Measurements from ENCODE around the gene CDON. TPM values are rescaled to one million over a fixed set of nuclear protein-coding genes. Genes with fewer than 3 reads are reported as not detected.
A peak's percentile ranks its signal among the peaks of the same experiment; 100 is the strongest.

The CDON gene
- total RNA-seq, 1 donor, result 2.6 TPM

- DNase-seq (ENCODE audit: low read depth), result no peak
- H3K4me3 ChIP-seq (ENCODE audit: low read depth, low read length), result no peak overlapping the region
- TF ChIP-seq CTCF (IDR thresholded peaks at IDR 0.05; ENCODE audit: insufficient read depth, low read depth, low read length), result no peak
Observed at GRCh38 chr11:125975634-125976033, 87.0 kb downstream of the CDON start.

- no peak for DNase-seq (ENCODE audit: low read depth)
- no peak for TF ChIP-seq CTCF (IDR thresholded peaks at IDR 0.05; ENCODE audit: insufficient read depth, low read depth, low read length)
- H3K4me3 ChIP-seq (ENCODE audit: low read depth, low read length), result no peak overlapping the region
Observed at GRCh38 chr11:125974284-125974683, 88.4 kb downstream of the CDON start.

- TF ChIP-seq CTCF (IDR thresholded peaks at IDR 0.05; ENCODE audit: insufficient read depth, low read depth, low read length), result no peak
- no peak for DNase-seq (ENCODE audit: low read depth)
- H3K4me3 ChIP-seq (ENCODE audit: low read depth, low read length), result no peak overlapping the region
Observed at GRCh38 chr11:125971618-125972017, 91.0 kb downstream of the CDON start.

- no peak overlapping the region for H3K4me3 ChIP-seq (ENCODE audit: low read depth, low read length)
- peak; percentile 73 for DNase-seq (ENCODE audit: low read depth)
- TF ChIP-seq CTCF (IDR thresholded peaks at IDR 0.05; ENCODE audit: insufficient read depth, low read depth, low read length), result no peak
Observed at GRCh38 chr11:125968354-125968753, 94.3 kb downstream of the CDON start.

- DNase-seq (ENCODE audit: low read depth), result no peak
- TF ChIP-seq CTCF (IDR thresholded peaks at IDR 0.05; ENCODE audit: insufficient read depth, low read depth, low read length), result no peak
Observed at GRCh38 chr11:125967515-125967914, 95.2 kb downstream of the CDON start.

GRCh38 chr11:125960771-125961170, 101.9 kb downstream of the CDON start:
- TF ChIP-seq CTCF (IDR thresholded peaks at IDR 0.05; ENCODE audit: insufficient read depth, low read depth, low read length), result no peak
- no peak for DNase-seq (ENCODE audit: low read depth)
- H3K4me3 ChIP-seq (ENCODE audit: low read depth, low read length), result no peak overlapping the region

More at GRCh38 chr11:125967515-125967914, 95.2 kb downstream of the CDON start:
- no peak overlapping the region for H3K4me3 ChIP-seq (ENCODE audit: low read depth, low read length)

- DNase-seq (ENCODE audit: low read depth), result no peak
- H3K4me3 ChIP-seq (ENCODE audit: low read depth, low read length), result no peak overlapping the region
- TF ChIP-seq CTCF (IDR thresholded peaks at IDR 0.05; ENCODE audit: insufficient read depth, low read depth, low read length), result no peak
Observed at GRCh38 chr11:125959931-125960330, 102.7 kb downstream of the CDON start.
